Mucosa of descending colon (tissue), 3 donors: ENCODE data around the gene CFLAR. TPM values are rescaled to one million over a fixed set of nuclear protein-coding genes. Genes with fewer than 3 reads are reported as not detected.
A peak's percentile ranks its signal among the peaks of the same experiment; 100 is the strongest.

Experiments
- ATAC-seq: fragments of 200-7000 bp; cut with Tn5 transposase; one replicate; pipeline ENCODE4 v1.9.1; 2020; ENCODE audit warnings: mild to moderate bottlenecking, moderate library complexity
- DNase-seq, 3 donors: peaks; one replicate each; pipeline ENCODE4 v3.0.0-alpha.2; 2020
- H3K36me3 ChIP-seq: fragments of 200-600 bp; one replicate; pipeline ENCODE4 v1.8.0; 2021; ENCODE audit warnings: low read depth, mild to moderate bottlenecking
- H3K4me1 ChIP-seq: fragments of 200-600 bp; one replicate; pipeline ENCODE4 v1.8.0; 2021; ENCODE audit warnings: low read depth, mild to moderate bottlenecking
- H3K4me3 ChIP-seq: fragments of 200-600 bp; one replicate; pipeline ENCODE4 v1.8.0; 2021; ENCODE audit warnings: mild to moderate bottlenecking
- H3K9me3 ChIP-seq: fragments of 200-600 bp; one replicate; pipeline ENCODE4 v1.8.0; 2021; ENCODE audit warnings: mild to moderate bottlenecking
- intact Hi-C, 2 donors: fragments of 100-400 bp; cut with DNase I in 1 of 2; cut with micrococcal nuclease in 1 of 2; formaldehyde crosslinking; loops; one replicate each; pipeline versions ENCODE4 v1.11.0 to v1.11.1; 2022; cut with DNase I, micrococcal nuclease
- total RNA-seq, 3 donors: library from RNA; stranded (reverse); fragmentation: NEBNext Ultra II Directional in 2 of 3; extraction: Animal tissue kit (Norgen Biotek cat#: 25700) in 2 of 3; gene quantifications; one replicate each; pipeline versions ENCODE4 v1.2.1 to v1.2.4, GENCODE V29; 2021 to 2023
- TF ChIP-seq, protein P1 (sequence below): fragments of 200-600 bp; IDR thresholded peaks from one replicate; pipeline ENCODE4 v1.8.0; 2022; ENCODE audit warnings: antibody characterized with exemption, mild to moderate bottlenecking
- donor health status: DM: no; HTN: no; CAD: no; lungs with moderate emphysema.
- donor health status: DM: no; HTN: no; CAD: no.
- donor health status: DM: no; HTN: yes; CAD: no.

CFLAR gene
- total RNA-seq, 3 donors from 2014 or later: 161 to 171 (median 166) TPM

GRCh38 chr2:201122276-201122675 is 6.3 kb downstream of the CFLAR start:
- H3K4me1 ChIP-seq: peaks cover 27% of the 10 kb centered on the region

DNA sequence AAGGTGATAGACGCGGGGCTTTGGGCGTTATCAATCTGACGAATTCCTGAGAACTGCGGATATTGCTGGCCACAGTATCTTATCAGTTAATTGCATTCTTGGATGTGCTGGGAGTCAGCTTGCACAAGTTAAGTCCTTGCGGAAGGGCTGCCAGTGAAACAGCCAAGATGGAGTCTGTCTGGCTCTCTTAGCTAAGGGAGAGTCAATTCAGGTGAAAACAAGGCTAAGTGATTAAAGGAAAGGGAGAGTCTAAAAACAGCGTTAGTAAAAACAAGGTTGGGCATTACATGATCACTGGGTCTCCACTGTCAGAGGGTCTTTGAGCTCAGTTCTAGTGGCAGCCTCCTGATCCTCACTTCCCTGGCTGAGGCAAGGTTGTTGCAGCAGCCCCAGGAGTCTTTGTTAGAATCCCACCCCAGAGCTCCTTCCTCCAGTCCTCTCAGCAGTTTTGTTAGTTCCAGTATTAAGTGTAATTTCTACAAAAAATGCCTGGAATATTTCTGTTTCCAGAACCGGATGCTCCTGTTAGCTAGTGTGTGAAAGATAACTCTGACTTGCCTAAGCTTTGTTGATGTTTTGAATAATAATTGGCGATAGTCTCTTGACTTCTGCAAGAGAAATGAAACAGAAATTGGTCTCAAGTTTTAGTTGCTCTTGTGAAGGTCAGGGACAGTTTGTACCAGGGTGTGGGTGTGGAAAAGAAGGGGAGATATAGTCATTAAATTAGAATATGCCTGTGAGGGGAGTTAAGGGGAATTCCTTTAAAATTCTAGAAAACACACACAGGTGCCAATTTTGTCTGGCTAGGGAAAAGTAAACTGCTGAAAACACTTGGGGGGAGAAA is 10.6 kb downstream of the CFLAR start:
- intact Hi-C loops: no loop called here
- H3K4me3 ChIP-seq: no peak overlapping the region

More at GRCh38 chr2:201122276-201122675, 6.3 kb downstream of the CFLAR start:
- TF ChIP-seq, protein P1, sequence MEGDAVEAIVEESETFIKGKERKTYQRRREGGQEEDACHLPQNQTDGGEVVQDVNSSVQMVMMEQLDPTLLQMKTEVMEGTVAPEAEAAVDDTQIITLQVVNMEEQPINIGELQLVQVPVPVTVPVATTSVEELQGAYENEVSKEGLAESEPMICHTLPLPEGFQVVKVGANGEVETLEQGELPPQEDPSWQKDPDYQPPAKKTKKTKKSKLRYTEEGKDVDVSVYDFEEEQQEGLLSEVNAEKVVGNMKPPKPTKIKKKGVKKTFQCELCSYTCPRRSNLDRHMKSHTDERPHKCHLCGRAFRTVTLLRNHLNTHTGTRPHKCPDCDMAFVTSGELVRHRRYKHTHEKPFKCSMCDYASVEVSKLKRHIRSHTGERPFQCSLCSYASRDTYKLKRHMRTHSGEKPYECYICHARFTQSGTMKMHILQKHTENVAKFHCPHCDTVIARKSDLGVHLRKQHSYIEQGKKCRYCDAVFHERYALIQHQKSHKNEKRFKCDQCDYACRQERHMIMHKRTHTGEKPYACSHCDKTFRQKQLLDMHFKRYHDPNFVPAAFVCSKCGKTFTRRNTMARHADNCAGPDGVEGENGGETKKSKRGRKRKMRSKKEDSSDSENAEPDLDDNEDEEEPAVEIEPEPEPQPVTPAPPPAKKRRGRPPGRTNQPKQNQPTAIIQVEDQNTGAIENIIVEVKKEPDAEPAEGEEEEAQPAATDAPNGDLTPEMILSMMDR: no peak
- no peak for DNase-seq
- intact Hi-C loops: no loop called here
- ATAC-seq: no peak
- no peak overlapping the region for H3K4me3 ChIP-seq
- no peaks in the 10 kb centered on the region for H3K36me3 ChIP-seq
- no peaks in the 10 kb centered on the region for H3K9me3 ChIP-seq

DNA sequence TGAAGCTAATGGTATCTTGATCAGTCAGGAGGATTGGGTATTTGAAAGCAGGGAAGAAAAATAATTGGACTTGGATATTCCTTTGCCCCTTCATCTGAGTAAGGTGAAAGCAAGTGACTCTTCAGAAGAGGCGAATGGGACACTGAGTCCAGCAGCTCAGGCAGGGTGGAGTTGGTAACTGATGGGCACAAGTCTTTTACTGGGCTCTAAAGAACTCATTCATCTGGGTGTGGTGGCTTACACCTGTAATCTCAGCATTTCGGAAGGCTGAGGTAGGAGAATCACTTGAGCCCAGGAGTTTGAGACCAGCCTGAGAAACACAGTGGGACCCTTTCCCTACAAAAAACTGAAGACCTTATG is 11.2 kb downstream of the CFLAR start:
- peak in 1 of 3 donors; percentile 51 for DNase-seq
- Histone ChIP-seq H3K36me3 (no peaks in the 10 kb centered on the region), H3K4me3 (no peak overlapping the region), H3K4me1 (peaks cover 59% of the 10 kb centered on the region), H3K9me3 (no peaks in the 10 kb centered on the region)
- TF ChIP-seq, protein P1: no peak
- intact Hi-C loops: no loop called here
- ATAC-seq: peak; percentile 66

More for the DNA sequence above, 10.6 kb downstream of the CFLAR start:
- Histone ChIP-seq H3K36me3 (no peaks in the 10 kb centered on the region), H3K9me3 (no peaks in the 10 kb centered on the region), H3K4me1 (peaks cover 59% of the 10 kb centered on the region)
- DNase-seq (no peak), ATAC-seq (peak; percentile 13)
- TF ChIP-seq, protein P1: no peak

DNA sequence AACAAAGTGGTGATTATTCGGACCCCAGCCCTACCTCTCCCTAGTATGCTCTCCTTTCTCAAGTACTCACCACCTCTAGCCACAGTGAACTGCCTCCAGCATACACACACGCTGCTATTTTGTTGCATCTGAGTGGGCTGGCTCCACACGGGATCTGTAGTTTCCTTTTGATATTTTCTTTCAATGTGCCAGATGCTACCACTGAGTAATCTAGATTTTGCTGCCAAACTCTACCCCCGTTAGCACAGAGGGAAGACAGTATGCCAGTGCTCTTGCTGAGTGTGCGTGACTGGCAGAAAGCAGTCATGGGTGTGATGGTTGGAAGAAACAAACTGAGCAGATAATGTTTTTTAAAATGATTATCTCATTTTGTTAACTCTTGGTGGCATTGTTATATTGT is 11.6 kb downstream of the CFLAR start:
- intact Hi-C loops: no loop called here
- TF ChIP-seq, protein P1: no peak
- Histone ChIP-seq H3K36me3 (no peaks in the 10 kb centered on the region), H3K4me3 (no peak overlapping the region), H3K4me1 (peaks cover 64% of the 10 kb centered on the region), H3K9me3 (no peaks in the 10 kb centered on the region)
- ATAC-seq (peak; percentile 6), DNase-seq (no peak)

GRCh38 chr2:201128033-201128432 is 12.1 kb downstream of the CFLAR start:
- no peak for ATAC-seq
- intact Hi-C loops: no loop called here
- H3K4me3 ChIP-seq: no peak overlapping the region
- no peaks in the 10 kb centered on the region for H3K36me3 ChIP-seq
- H3K9me3 ChIP-seq: no peaks in the 10 kb centered on the region
- TF ChIP-seq, protein P1: no peak
- DNase-seq: no peak
- H3K4me1 ChIP-seq: peaks cover 64% of the 10 kb centered on the region
